ENCODE data around the gene CAPN12.

CAPN12 gene

GRCh38 chr19:38708413-38709024, 35.8 kb downstream of the CAPN12 start:
- DNase-seq = no peak

GRCh38 chr19:38707512-38708114, 36.7 kb downstream of the CAPN12 start:
- DNase-seq = no peak

GRCh38 chr19:38706792-38707511, 37.3 kb downstream of the CAPN12 start:
- no peak for DNase-seq

GRCh38 chr19:38705197-38706019, 38.9 kb downstream of the CAPN12 start:
- DNase-seq = no peak

- DNase-seq = no peak
Measured at GRCh38 chr19:38704488-38705026, 39.7 kb downstream of the CAPN12 start.

- no peak for DNase-seq
Measured at GRCh38 chr19:38703509-38703908, 40.8 kb downstream of the CAPN12 start.

- no peak for DNase-seq
Measured at GRCh38 chr19:38702278-38702677, 42.0 kb downstream of the CAPN12 start.

GRCh38 chr19:38701455-38702063, 42.7 kb downstream of the CAPN12 start:
- no peak for DNase-seq

GRCh38 chr19:38700902-38701454, 43.3 kb downstream of the CAPN12 start:
- DNase-seq = no peak

GRCh38 chr19:38700350-38700901, 43.8 kb downstream of the CAPN12 start:
- no peak for DNase-seq

- no peak for DNase-seq
Measured at GRCh38 chr19:38699647-38700349, 44.5 kb downstream of the CAPN12 start.

- no peak for DNase-seq
Measured at GRCh38 chr19:38699027-38699346, 45.3 kb downstream of the CAPN12 start.

GRCh38 chr19:38698225-38699026, 45.8 kb downstream of the CAPN12 start:
- no peak for DNase-seq

GRCh38 chr19:38697641-38698071, 46.6 kb downstream of the CAPN12 start:
- no peak for DNase-seq

- no peak for DNase-seq
Measured at GRCh38 chr19:38697197-38697596, 47.1 kb downstream of the CAPN12 start.

- no peak for DNase-seq
Measured at GRCh38 chr19:38696729-38697055, 47.6 kb downstream of the CAPN12 start.

GRCh38 chr19:38695832-38696728, 48.2 kb downstream of the CAPN12 start:
- no peak for DNase-seq

- DNase-seq = no peak
Measured at GRCh38 chr19:38695317-38695683, 49.0 kb downstream of the CAPN12 start.

GRCh38 chr19:38693380-38694223, 50.7 kb downstream of the CAPN12 start:
- peak in 1 of 5 donors; percentile 77 for DNase-seq

Data from T-helper 1 cell (primary cell).